ENCODE measurements around the gene MDK. TPM values are rescaled to one million over a fixed set of nuclear protein-coding genes. Genes with fewer than 3 reads are reported as not detected.

The MDK gene
- total RNA-seq (2014; rRNA removed; shearing (Covaris generic)) = 40.5 and 54.9 TPM in 2 replicates
- 27.9 and 33.8 TPM in 2 replicates for polyA plus RNA-seq (2015; cell fraction: cytosol; rRNA removed)
- 12.1 and 15.8 TPM in 2 replicates for polyA plus RNA-seq (2015; cell fraction: nucleus; rRNA removed)

GRCh38 chr11:46381048-46381818 lies at the start of gene MDK:
Gene MDK, plus strand, starts transcription at chr11:46381669. Its CDS starts 389 bp downstream, at chr11:46382058.
- DNase-seq (ENCODE audit: low read depth) = no peak

GRCh38 chr11:46332093-46332567 lies 49.3 kb upstream of the MDK start:
- DNase-seq (ENCODE audit: low read depth) = no peak

GRCh38 chr11:46332568-46333393 lies 48.7 kb upstream of the MDK start:
- DNase-seq (ENCODE audit: low read depth) = no peak

- no peak for DNase-seq (ENCODE audit: low read depth)
Observed at GRCh38 chr11:46333394-46333947, 48.0 kb upstream of the MDK start.

DNA sequence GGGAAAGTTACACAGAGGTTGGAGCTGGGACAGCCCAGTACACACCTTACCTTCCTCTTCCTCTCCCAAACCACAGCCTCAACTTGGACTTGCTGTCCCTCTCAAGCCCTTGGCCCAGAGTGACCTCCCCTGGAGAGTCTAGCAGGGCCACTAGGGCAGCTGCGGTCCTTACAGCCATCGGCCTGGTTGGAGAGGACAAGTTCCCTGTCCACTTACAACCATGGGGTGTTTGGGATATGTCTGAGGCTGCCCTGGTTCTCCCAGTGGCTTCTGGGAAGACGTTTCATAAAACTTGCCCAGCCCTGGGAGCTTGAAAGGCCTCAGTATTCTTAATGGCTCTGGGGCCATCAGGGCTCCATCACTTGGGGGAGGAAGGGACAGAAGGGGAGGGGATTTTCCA lies 47.3 kb upstream of the MDK start:
- DNase-seq (ENCODE audit: low read depth) = no peak

- no peak for DNase-seq (ENCODE audit: low read depth)
Observed at GRCh38 chr11:46335271-46335670, 46.2 kb upstream of the MDK start.

- DNase-seq (ENCODE audit: low read depth) = no peak
Observed at GRCh38 chr11:46335890-46336562, 45.4 kb upstream of the MDK start.

DNA sequence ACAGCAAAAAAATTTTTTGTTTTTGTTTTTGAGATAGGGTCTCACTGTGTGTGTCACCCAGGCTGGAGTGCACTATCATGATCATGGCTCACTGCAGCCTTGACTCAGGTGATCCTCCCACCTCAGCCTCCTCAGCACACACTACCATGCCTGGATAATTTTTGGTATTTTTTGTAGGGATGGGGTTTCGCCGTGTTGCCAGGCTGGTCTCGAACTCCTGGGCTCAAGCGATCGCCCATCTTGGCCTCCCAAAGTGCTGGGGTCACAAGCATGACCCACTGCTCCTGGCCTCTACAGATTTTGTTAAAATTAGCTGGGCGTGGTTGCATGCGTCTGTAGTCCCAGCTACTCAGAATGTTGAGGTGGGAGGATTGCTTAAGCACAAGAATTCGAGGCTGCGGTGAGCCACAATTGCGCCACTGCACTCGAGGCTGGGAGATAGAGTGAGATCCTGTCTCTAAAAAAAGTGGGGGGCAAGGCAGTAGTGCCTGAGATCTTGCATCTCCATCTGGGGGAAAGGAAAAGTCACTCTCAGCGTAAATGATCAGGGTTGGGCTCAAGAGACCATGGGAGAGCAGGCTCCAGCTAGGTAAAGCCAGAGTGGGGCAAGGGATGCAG lies 44.8 kb upstream of the MDK start:
- no peak for DNase-seq (ENCODE audit: low read depth)

DNA sequence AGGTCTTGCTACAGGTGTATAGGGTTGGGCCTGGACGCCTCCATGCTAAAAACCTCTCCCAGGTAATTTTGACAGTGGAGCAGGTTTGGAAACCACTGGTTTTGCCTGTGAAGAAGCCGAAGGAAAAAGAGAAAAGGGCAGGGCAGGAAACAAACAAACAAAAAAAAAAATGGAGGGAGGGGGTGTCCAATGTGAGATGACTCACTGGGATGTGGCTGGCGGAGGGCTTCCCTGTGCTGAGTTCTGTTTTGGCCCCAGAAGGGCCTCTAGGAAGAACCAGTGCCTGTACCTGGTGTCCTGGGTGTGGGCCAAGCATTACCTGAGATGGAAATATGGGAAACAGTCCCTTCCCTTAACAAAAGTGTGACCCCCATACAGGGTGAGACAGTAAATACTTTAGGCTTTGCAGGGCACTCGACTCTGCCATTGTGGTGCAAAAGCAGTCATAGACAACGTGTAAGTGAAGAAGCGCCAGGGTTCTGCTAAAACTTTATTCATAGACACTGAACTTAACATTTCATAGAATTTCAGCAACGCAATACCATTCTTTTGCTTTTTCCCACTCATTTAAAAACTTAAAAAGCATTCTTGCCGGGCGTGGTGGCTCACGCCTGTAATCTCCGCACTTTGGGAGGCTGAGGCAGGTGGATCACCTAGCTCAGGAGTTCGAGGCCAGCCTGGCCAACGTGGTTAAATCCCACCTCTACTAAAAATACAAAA lies 43.7 kb upstream of the MDK start:
- no peak for DNase-seq (ENCODE audit: low read depth)

GRCh38 chr11:46338636-46338987 lies 42.9 kb upstream of the MDK start:
- DNase-seq (ENCODE audit: low read depth) = no peak

DNA sequence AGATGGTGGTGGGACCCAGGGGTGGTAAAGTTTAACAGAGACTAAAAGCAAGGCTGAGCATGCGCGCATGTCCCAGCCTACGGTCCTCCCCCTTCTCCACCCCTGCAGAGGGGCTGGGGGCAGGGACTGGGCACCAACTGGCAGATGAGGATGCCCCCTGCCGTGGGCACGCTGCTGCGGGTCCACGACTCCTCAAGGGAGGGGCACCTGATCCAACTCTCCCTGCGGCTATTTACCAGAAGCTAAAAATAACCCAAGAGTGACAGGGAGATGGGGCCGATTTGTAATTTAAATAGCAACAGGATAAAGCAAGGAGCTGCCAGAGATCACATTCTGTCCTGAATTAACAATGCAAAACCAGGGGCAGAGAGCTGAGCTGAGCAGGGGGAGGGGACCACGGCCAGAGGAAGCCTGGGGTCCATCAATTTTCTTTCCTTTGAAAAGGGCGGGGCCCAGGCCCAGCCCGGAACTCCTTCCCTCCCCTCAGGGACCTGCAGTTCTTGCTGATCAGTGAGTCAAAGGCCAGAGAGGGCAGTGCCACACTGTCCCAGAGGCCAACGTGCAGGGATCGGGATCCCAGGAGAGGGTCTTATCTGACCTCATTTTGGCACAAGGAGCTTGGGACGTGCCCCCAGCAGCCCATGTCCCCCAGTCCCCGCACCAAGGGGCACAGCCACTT lies 42.3 kb upstream of the MDK start:
- DNase-seq (ENCODE audit: low read depth) = no peak

DNA sequence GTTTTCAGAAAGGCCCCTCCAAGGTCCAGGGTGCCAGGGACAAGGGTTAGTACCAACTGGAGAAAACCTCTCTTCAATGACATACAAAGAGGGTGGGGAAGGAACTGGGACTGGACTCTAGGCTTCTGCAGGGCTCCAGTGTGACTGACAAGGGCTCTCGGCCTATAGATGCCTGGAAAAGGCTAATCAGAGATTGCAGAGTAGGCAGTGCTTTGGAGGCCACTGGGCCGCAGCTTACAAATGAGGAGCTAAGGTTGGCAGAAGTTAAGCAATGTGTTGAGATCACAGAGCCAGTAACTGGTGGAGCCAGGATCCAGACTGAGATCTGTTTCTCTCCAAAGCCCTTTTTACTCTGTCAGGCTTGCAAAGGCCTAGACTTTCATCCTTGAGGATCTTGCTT lies 41.7 kb upstream of the MDK start:
- no peak for DNase-seq (ENCODE audit: low read depth)

GRCh38 chr11:46341454-46341853 lies 40.0 kb upstream of the MDK start:
- DNase-seq (ENCODE audit: low read depth) = no peak

DNA sequence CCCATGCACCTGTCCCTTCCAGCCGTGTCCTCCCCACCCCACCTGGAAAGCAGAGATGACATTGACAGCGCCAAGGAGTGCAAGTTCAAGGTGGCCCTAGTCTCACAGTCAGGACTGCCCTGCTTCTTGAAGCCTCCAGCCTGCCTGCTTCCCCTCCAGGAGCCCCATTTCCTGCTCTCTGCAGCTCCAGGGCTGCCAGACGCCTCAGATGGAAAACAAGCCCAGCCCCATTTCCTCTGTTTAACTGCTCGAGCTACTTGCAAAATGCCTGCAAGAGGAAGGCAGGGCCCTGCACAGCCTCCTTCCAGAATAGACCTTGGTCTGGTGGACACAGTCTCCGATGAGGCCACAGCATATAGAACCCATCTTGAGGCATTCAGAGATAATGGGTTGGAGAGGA lies 39.2 kb upstream of the MDK start:
- DNase-seq (ENCODE audit: low read depth) = no peak

- DNase-seq (ENCODE audit: low read depth) = no peak
Observed at GRCh38 chr11:46343520-46343919, 37.9 kb upstream of the MDK start.

- DNase-seq (ENCODE audit: low read depth) = no peak
Observed at GRCh38 chr11:46345131-46345597, 36.3 kb upstream of the MDK start.

- no peak for DNase-seq (ENCODE audit: low read depth)
Observed at GRCh38 chr11:46345881-46346484, 35.5 kb upstream of the MDK start.

- DNase-seq (ENCODE audit: low read depth) = peak; percentile 68
Observed at GRCh38 chr11:46346886-46347636, 34.4 kb upstream of the MDK start, which contains the start of gene DGKZ. Gene DGKZ, plus strand, starts transcription at chr11:46347463. Its CDS starts 197 bp downstream, at chr11:46347660.
